ENCODE results near the gene IL17RE. TPM values are rescaled to one million over a fixed set of nuclear protein-coding genes. Genes with fewer than 3 reads are reported as not detected.

IL17RE gene
- total RNA-seq, 1 experiment from 2014 or later = 4.0 TPM

GRCh38 chr3:9903238-9903624 is 583 bp downstream of the IL17RE start:
- H3K4me3 ChIP-seq (ENCODE audit: low read length) = peak overlapping the region; percentile 16; the same call in 1 of the 2 replicates
- ATAC-seq = peak; percentile 58

GRCh38 chr3:9903904-9904303 is 1.3 kb downstream of the IL17RE start:
- no peaks in the 10 kb centered on the region for H3K27me3 ChIP-seq (ENCODE audit: low read length)
- H3F3A ChIP-seq (ENCODE audit: low read length, unreplicated experiment) = no peaks in the 10 kb centered on the region
- no peaks in the 10 kb centered on the region for H3K9me3 ChIP-seq (ENCODE audit: low read length)
- POLR2A ChIA-PET (ENCODE audit: unreplicated experiment) = no interaction called here
- peak overlapping the region; percentile 74 for H3K4me2 ChIP-seq (ENCODE audit: low read length)
- CTCF ChIA-PET = interaction anchor here (0.6 kb wide), 1 partner anchor 177 kb away, joined by 6 read pairs; no protein-coding TSS in a partner anchor
- TF ChIP-seq EZH2 (IDR thresholded peaks at IDR 0.05; ENCODE audit: low read length, unreplicated experiment) = no peak
- TF ChIP-seq CTCF (conservative IDR thresholded peaks at IDR 0.05; ENCODE audit: low read depth, low read length) = no peak
- no peak for TF ChIP-seq EZH2phosphoT487 (IDR thresholded peaks at IDR 0.05; ENCODE audit: borderline replicate concordance, low read length)
- DNase-seq (no peak), ATAC-seq (no peak)
- no peaks in the 10 kb centered on the region for H4K20me1 ChIP-seq (ENCODE audit: low read length)
- H3K4me1 ChIP-seq (ENCODE audit: insufficient read depth, low read length) = peaks cover 26% of the 10 kb centered on the region
- no TSS peak for BruUV-seq (replicated peaks)
- no peaks in the 10 kb centered on the region for H3K79me2 ChIP-seq (ENCODE audit: low read length)
- H3K9ac ChIP-seq (ENCODE audit: low read length) = no peak overlapping the region
- H3K4me3 ChIP-seq (ENCODE audit: low read length) = no peak overlapping the region
- no peaks in the 10 kb centered on the region for H3K36me3 ChIP-seq (ENCODE audit: low read depth, low read length)
- no peak overlapping the region for H2AFZ ChIP-seq (ENCODE audit: low read length)
- intact Hi-C loops (cut with micrococcal nuclease) = no loop called here
- no peaks in the 10 kb centered on the region for H3K9me2 ChIP-seq (replicated peaks; ENCODE audit: low read length)
- peak overlapping the region; percentile 48 for H3K27ac ChIP-seq (ENCODE audit: low read length)

More at GRCh38 chr3:9903238-9903624, 583 bp downstream of the IL17RE start:
- Histone ChIP-seq H2AFZ (ENCODE audit: low read length) (peak overlapping the region; percentile 47), H3K9me3 (ENCODE audit: low read length) (no peaks in the 10 kb centered on the region), H3K9me2 (replicated peaks; ENCODE audit: low read length) (no peaks in the 10 kb centered on the region), H3K4me2 (ENCODE audit: low read length) (peak overlapping the region; percentile 74), H3F3A (ENCODE audit: low read length, unreplicated experiment) (peaks cover 4% of the 10 kb centered on the region), H3K36me3 (ENCODE audit: low read depth, low read length) (no peaks in the 10 kb centered on the region), H3K79me2 (ENCODE audit: low read length) (no peaks in the 10 kb centered on the region), H4K20me1 (ENCODE audit: low read length) (no peaks in the 10 kb centered on the region), H3K9ac (ENCODE audit: low read length) (no peak overlapping the region), H3K27me3 (ENCODE audit: low read length) (no peaks in the 10 kb centered on the region), H3K27ac (ENCODE audit: low read length) (peak overlapping the region; percentile 48), H3K4me1 (ENCODE audit: insufficient read depth, low read length) (peaks cover 33% of the 10 kb centered on the region)
- BruUV-seq (replicated peaks) = no TSS peak
- ChIA-PET POLR2A (ENCODE audit: unreplicated experiment) (no interaction called here), CTCF (interaction anchor here (0.7 kb wide), 1 partner anchor 9 kb away, joined by 3 read pairs; no protein-coding TSS in a partner anchor)
- intact Hi-C loops (cut with micrococcal nuclease) = no loop called here
- TF ChIP-seq EZH2 (IDR thresholded peaks at IDR 0.05; ENCODE audit: low read length, unreplicated experiment) (no peak), CTCF (conservative IDR thresholded peaks at IDR 0.05; ENCODE audit: low read depth, low read length) (no peak), EZH2phosphoT487 (IDR thresholded peaks at IDR 0.05; ENCODE audit: borderline replicate concordance, low read length) (no peak)
- DNase-seq = peak; percentile 54

- no TSS peak for BruUV-seq (replicated peaks)
- Histone ChIP-seq H3K4me3 (ENCODE audit: low read length) (no peak overlapping the region), H3K9me3 (ENCODE audit: low read length) (no peaks in the 10 kb centered on the region), H2AFZ (ENCODE audit: low read length) (no peak overlapping the region), H3K27me3 (ENCODE audit: low read length) (no peaks in the 10 kb centered on the region), H3K4me2 (ENCODE audit: low read length) (no peak overlapping the region), H3K36me3 (ENCODE audit: low read depth, low read length) (no peaks in the 10 kb centered on the region), H4K20me1 (ENCODE audit: low read length) (no peaks in the 10 kb centered on the region), H3K9ac (ENCODE audit: low read length) (no peak overlapping the region), H3K9me2 (replicated peaks; ENCODE audit: low read length) (no peaks in the 10 kb centered on the region), H3K4me1 (ENCODE audit: insufficient read depth, low read length) (peaks cover 20% of the 10 kb centered on the region), H3K27ac (ENCODE audit: low read length) (no peak overlapping the region), H3F3A (ENCODE audit: low read length, unreplicated experiment) (no peaks in the 10 kb centered on the region), H3K79me2 (ENCODE audit: low read length) (no peaks in the 10 kb centered on the region)
- DNase-seq (no peak), ATAC-seq (no peak)
- ChIA-PET POLR2A (ENCODE audit: unreplicated experiment) (no interaction called here), CTCF (no interaction called here)
- TF ChIP-seq CTCF (conservative IDR thresholded peaks at IDR 0.05; ENCODE audit: low read depth, low read length) (no peak), EZH2 (IDR thresholded peaks at IDR 0.05; ENCODE audit: low read length, unreplicated experiment) (no peak), EZH2phosphoT487 (IDR thresholded peaks at IDR 0.05; ENCODE audit: borderline replicate concordance, low read length) (no peak)
- intact Hi-C loops (cut with micrococcal nuclease) = no loop called here
Measured at GRCh38 chr3:9906480-9906879, 3.8 kb downstream of the IL17RE start.

Measured in PC-3 (cell line).